OCI-LY3 (cell line): ENCODE measurements around the gene SUPT6H.

Source experiments
- H2AFZ ChIP-seq: fragments of 200-600, 300-600 bp; shearing (Covaris generic); 2 replicates; pipeline ENCODE4 v1.6.0; 2014; ENCODE audit warnings: antibody characterized with exemption, low read depth, low read length
- H3K27ac ChIP-seq: fragments of 200-600, 300-600 bp; sonication (generic); 2 replicates; pipeline ENCODE4 v1.5.1; 2014; ENCODE audit warnings: mild to moderate bottlenecking, low read length, moderate library complexity, mixed read lengths
- H3K27me3 ChIP-seq: fragments of 200-600, 300-600 bp; sonication (generic); 2 replicates; pipeline ENCODE4 v1.6.1; 2014; ENCODE audit warnings: low read depth, low read length, mixed read lengths
- H3K36me3 ChIP-seq: fragments of 200-600, 300-600 bp; sonication (generic); replicated peaks from 2 replicates; pipeline ENCODE3; 2014; ENCODE audit warnings: low read depth, low read length, mixed read lengths
- H3K4me1 ChIP-seq: fragments of 300-600, 200-600 bp; sonication (generic); 2 replicates; pipeline ENCODE4 v1.6.1; 2014; ENCODE audit warnings: low read length, mixed read lengths
- H3K4me2 ChIP-seq: fragments of 200-600, 300-600 bp; sonication (generic); 2 replicates; pipeline ENCODE4 v1.6.1; 2014; ENCODE audit warnings: low read length, mixed read lengths
- H3K4me3 ChIP-seq: fragments of 300-600, 200-600 bp; sonication (generic); 2 replicates; pipeline ENCODE4 v1.5.1; 2014; ENCODE audit warnings: antibody characterized with exemption, mild to moderate bottlenecking, low read length, moderate library complexity
- H3K79me2 ChIP-seq: fragments of 300-600, 200-600 bp; shearing (Covaris generic); 2 replicates; pipeline ENCODE4 v1.6.1; 2014; ENCODE audit warnings: mild to moderate bottlenecking, low read length, mixed read lengths
- H3K9ac ChIP-seq: fragments of 300-600, 200-600 bp; shearing (Covaris generic); 2 replicates; pipeline ENCODE4 v1.6.0; 2014; ENCODE audit warnings: mild to moderate bottlenecking, low read length, moderate library complexity
- H3K9me3 ChIP-seq: fragments of 200-600, 300-600 bp; shearing (Covaris generic); 2 replicates; pipeline ENCODE4 v1.6.1; 2014; ENCODE audit warnings: low read length, mixed read lengths; ENCODE audit not compliant: insufficient read depth
- H4K20me1 ChIP-seq: fragments of 200-600, 300-600 bp; sonication (generic); 2 replicates; pipeline ENCODE4 v1.6.1; 2016; ENCODE audit warnings: low read length, mixed read lengths; ENCODE audit not compliant: insufficient read depth
- CTCF ChIP-seq: fragments of 200-600, 300-600 bp; sonication (generic); IDR thresholded peaks from 2 replicates; pipeline ENCODE4 v1.5.1; 2014; ENCODE audit warnings: antibody characterized with exemption, low read length, low read depth
- EZH2phosphoT487 ChIP-seq: fragments of 200-600 bp; shearing (Covaris generic); IDR thresholded peaks from 2 replicates; pipeline ENCODE4 v1.6.1; 2018; ENCODE audit warnings: antibody characterized with exemption, mixed run types, low read depth

SUPT6H gene

GRCh38 chr17:28747801-28748750 is 86.1 kb downstream of the SUPT6H start:
- peaks cover 77% of the 10 kb centered on the region for H3K36me3 ChIP-seq
- no peaks in the 10 kb centered on the region for H3K27me3 ChIP-seq
- no peak overlapping the region for H2AFZ ChIP-seq
- H3K9me3 ChIP-seq: no peaks in the 10 kb centered on the region
- H3K9ac ChIP-seq: peak overlapping the region; percentile 100; the same call in 1 of the 2 replicates
- peaks cover 67% of the 10 kb centered on the region for H3K4me1 ChIP-seq
- no peak for TF ChIP-seq EZH2phosphoT487
- no peak for TF ChIP-seq CTCF
- H3K79me2 ChIP-seq: peaks cover 86% of the 10 kb centered on the region
- peaks cover 73% of the 10 kb centered on the region for H4K20me1 ChIP-seq
- 0 out of 2 replicates have a peak overlapping the region, but pooled peaks have one; percentile 99 for H3K4me3 ChIP-seq
- H3K27ac ChIP-seq: peak overlapping the region; percentile 94
- H3K4me2 ChIP-seq: peak overlapping the region; percentile 100

- Histone ChIP-seq H2AFZ (no peak overlapping the region), H3K36me3 (peaks cover 77% of the 10 kb centered on the region), H3K27ac (peak overlapping the region; percentile 94), H3K9ac (peak overlapping the region; percentile 34; the same call in 1 of the 2 replicates), H3K27me3 (no peaks in the 10 kb centered on the region), H3K4me3 (peak overlapping the region; percentile 21; the same call in 1 of the 2 replicates), H4K20me1 (peaks cover 73% of the 10 kb centered on the region), H3K79me2 (peaks cover 78% of the 10 kb centered on the region), H3K9me3 (no peaks in the 10 kb centered on the region), H3K4me1 (peaks cover 64% of the 10 kb centered on the region), H3K4me2 (peak overlapping the region; percentile 100)
- TF ChIP-seq EZH2phosphoT487: no peak
- TF ChIP-seq CTCF: no peak
These were observed 87.0 kb downstream of the SUPT6H start for GRCh38 chr17:28748852-28749515.

GRCh38 chr17:28749516-28750177 is 87.6 kb downstream of the SUPT6H start:
- peak overlapping the region; percentile 21; the same call in 1 of the 2 replicates for H3K4me3 ChIP-seq
- peaks cover 73% of the 10 kb centered on the region for H3K36me3 ChIP-seq
- peak overlapping the region; percentile 94 for H3K27ac ChIP-seq
- peak overlapping the region; percentile 100 for H3K4me2 ChIP-seq
- H3K79me2 ChIP-seq: peaks cover 72% of the 10 kb centered on the region
- H3K4me1 ChIP-seq: peaks cover 64% of the 10 kb centered on the region
- peak overlapping the region; percentile 34; the same call in 1 of the 2 replicates for H3K9ac ChIP-seq
- no peak overlapping the region for H2AFZ ChIP-seq
- H3K9me3 ChIP-seq: no peaks in the 10 kb centered on the region
- no peak for TF ChIP-seq CTCF
- TF ChIP-seq EZH2phosphoT487: no peak
- no peaks in the 10 kb centered on the region for H3K27me3 ChIP-seq
- H4K20me1 ChIP-seq: peaks cover 72% of the 10 kb centered on the region
